Neural cell (in vitro differentiated cells): ENCODE measurements around the gene FBXL22.

Experiments
- CTCF ChIP-seq: fragments of 450-650 bp; IDR thresholded peaks from 2 replicates; pipeline ENCODE4 v1.5.1; 2014; ENCODE audit warnings: antibody characterized with exemption, mild to moderate bottlenecking, moderate library complexity; ENCODE audit not compliant: poor library complexity, severe bottlenecking
- EZH2 ChIP-seq: fragments of 200-600, 300-800 bp; shearing (Covaris generic), sonication (generic); IDR thresholded peaks from 2 replicates; pipeline ENCODE4 v1.6.1; 2014; ENCODE audit warnings: antibody characterized with exemption, low read length, borderline replicate concordance, mild to moderate bottlenecking; ENCODE audit not compliant: insufficient read depth, poor library complexity, severe bottlenecking
- SMC3 ChIP-seq: fragments of 450-650 bp; conservative IDR thresholded peaks from 2 replicates; pipeline ENCODE4 v1.6.1; 2014; ENCODE audit warnings: antibody characterized with exemption, mild to moderate bottlenecking, moderate library complexity; ENCODE audit not compliant: poor library complexity
- TAF1 ChIP-seq: IDR thresholded peaks from 2 replicates; pipeline ENCODE4 v1.6.1; 2012; ENCODE audit warnings: low read depth
- TF ChIP-seq, protein P1 (sequence below): IDR thresholded peaks from 2 replicates; pipeline ENCODE4 v1.6.1; 2012; ENCODE audit warnings: borderline replicate concordance

GRCh38 chr15:63605036-63605435 lies 7.8 kb downstream of the FBXL22 start:
- no peak for TF ChIP-seq CTCF
- TF ChIP-seq EZH2: no peak
- TF ChIP-seq SMC3: no peak
- TF ChIP-seq, protein P1, sequence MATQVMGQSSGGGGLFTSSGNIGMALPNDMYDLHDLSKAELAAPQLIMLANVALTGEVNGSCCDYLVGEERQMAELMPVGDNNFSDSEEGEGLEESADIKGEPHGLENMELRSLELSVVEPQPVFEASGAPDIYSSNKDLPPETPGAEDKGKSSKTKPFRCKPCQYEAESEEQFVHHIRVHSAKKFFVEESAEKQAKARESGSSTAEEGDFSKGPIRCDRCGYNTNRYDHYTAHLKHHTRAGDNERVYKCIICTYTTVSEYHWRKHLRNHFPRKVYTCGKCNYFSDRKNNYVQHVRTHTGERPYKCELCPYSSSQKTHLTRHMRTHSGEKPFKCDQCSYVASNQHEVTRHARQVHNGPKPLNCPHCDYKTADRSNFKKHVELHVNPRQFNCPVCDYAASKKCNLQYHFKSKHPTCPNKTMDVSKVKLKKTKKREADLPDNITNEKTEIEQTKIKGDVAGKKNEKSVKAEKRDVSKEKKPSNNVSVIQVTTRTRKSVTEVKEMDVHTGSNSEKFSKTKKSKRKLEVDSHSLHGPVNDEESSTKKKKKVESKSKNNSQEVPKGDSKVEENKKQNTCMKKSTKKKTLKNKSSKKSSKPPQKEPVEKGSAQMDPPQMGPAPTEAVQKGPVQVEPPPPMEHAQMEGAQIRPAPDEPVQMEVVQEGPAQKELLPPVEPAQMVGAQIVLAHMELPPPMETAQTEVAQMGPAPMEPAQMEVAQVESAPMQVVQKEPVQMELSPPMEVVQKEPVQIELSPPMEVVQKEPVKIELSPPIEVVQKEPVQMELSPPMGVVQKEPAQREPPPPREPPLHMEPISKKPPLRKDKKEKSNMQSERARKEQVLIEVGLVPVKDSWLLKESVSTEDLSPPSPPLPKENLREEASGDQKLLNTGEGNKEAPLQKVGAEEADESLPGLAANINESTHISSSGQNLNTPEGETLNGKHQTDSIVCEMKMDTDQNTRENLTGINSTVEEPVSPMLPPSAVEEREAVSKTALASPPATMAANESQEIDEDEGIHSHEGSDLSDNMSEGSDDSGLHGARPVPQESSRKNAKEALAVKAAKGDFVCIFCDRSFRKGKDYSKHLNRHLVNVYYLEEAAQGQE: no peak
- TF ChIP-seq TAF1: no peak
